GM18868 (cell line): Measurements from ENCODE around the gene KIFC3.
"Not testable (repeated sequence)": the region's sequence is repeated elsewhere in the genome, so short reads cannot be mapped to it uniquely, and the experiment has no call there.

ENCODE experiments used
- ATAC-seq: cut with Tn5 transposase; IDR thresholded peaks from one replicate; pipeline ENCODE4 v1.9.1; 2021; ENCODE audit warnings: mild to moderate bottlenecking, moderate library complexity; ENCODE audit not compliant: unreplicated experiment

The KIFC3 gene

DNA sequence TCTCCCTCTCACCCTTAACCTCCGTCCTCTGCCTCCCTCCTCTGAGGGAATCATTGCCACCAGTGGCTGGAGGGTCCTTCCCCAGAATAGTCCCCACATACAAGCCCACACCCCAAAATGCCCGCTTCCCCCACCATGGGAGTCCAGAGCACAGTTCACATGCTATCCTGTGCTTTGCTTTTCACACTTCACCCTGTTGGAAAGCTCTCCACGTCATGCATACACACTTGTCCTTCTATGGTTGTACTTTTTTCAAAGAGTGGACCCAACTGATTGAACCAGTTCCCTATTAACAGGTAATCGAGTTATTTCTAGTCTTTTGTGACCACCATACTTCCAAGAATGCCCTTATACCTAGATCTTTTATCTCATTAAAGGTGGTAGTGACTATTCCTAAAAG is 23.8 kb upstream of the KIFC3 start:
- no peak for ATAC-seq

DNA sequence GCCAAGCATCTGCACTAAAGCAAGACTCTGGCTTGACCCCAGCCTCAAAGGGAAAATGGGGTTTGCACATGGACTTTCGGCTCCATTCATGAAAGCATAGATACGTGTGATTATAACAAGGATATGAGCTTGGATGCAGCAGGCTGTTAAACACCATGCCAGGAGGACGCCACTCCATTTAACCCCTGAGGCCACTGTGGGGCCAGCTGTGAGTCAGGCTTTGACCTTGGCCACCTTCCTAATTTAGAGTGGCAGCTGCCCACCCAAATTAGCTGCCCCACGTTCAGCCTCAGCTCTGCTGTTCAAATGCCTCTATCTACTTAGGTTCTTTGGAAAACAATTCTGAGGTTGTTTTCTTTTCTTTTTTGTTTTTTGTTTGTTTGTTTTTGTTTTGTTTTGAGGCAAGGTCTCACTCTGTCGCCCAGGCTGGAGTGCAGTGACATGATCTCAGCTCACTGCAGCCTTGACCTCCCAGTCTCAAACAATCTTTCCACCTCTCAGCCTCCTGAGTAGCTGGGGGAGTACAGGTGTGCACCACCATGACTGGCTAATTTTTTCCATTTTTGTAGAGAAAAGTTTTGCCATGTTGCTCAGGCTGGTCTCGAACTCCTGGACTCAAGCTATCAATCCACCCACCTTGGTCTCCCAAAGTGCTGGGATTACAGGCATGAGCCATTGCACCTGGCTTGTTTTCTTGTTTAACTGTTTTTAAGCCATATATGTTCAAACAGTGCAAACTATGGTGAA is 23.2 kb upstream of the KIFC3 start:
- no peak for ATAC-seq

DNA sequence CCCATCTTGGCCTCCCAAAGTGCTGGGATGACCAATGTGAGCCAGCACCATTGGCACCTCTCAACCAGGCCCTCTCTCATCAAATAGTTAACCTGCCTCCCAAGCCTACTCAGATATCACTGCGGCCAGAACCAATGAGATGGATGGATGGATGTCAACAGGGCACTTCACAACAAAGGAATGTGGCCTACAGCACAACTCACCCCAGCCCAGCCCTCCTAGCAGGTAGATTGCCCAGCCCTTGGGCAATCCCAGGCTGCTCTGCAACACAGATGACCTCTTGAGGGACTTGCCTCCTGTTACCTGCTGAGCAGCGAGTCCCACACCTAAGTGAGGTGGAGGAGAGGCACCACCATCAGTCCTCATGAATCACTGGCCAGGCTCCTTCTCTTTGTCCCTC is 22.6 kb upstream of the KIFC3 start:
- no peak for ATAC-seq

DNA sequence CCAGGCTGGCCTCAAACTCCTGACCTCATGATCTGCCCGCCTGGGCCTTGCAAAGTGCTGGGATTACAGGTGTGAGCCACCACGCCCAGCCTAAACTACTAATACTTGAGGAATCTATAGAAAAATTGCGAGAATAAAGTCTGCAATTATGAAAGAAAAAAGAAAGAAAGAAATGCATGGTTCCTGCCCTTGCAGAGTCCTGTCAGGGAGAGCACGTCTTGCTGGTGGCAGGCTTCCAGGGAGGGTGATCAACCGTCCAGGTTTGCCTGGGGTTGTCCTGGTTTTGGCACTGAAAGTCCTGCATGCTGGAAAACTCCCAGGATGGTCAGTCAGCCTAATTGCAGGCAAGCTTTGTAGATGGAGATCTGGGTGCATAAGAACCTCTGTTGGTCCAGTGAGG is 21.5 kb upstream of the KIFC3 start:
- ATAC-seq: no peak

DNA sequence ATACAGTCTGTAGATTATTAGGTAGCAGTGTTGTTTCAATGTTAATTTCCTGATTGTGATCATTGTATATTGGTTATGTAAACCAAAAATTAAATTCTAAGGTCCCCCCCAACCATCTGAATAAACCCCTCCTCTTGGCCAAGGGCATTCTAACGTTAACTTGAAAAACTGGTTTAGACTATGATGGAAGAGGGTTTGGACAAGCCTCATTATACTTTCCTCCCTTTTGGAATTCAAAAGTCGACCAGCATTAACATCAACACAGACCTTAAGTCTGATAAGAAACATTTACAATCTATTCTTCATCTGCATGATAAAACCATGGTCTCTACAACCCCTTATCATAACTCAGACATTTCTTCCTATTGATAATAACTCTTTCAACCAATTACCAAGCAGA is 20.6 kb upstream of the KIFC3 start:
- no peak for ATAC-seq

DNA sequence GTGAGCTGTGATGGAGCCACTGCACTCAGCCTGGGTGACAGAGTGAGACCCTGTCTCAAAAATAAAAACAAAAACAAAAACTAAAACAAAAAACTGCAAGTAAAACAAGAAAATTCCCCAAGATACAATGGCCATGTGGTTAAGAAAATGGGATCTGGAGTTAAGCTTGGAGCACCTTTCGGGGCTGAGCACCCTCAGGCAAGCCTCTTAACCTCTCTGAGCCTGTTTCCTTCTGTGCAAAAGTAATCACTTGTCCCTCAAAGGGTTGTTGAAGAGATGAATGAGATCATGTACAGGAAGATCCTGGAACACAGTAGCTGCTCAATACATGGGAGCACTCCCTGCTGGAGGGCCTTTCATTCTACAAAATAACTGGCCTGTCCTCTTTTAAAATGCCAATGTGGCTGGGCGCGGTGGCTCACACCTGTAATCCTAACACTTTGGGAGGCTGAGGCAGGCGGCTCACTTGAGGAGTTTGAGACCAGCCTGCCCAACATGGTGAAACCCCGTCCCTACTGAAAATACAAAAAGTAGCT is 19.8 kb upstream of the KIFC3 start:
- no peak for ATAC-seq

DNA sequence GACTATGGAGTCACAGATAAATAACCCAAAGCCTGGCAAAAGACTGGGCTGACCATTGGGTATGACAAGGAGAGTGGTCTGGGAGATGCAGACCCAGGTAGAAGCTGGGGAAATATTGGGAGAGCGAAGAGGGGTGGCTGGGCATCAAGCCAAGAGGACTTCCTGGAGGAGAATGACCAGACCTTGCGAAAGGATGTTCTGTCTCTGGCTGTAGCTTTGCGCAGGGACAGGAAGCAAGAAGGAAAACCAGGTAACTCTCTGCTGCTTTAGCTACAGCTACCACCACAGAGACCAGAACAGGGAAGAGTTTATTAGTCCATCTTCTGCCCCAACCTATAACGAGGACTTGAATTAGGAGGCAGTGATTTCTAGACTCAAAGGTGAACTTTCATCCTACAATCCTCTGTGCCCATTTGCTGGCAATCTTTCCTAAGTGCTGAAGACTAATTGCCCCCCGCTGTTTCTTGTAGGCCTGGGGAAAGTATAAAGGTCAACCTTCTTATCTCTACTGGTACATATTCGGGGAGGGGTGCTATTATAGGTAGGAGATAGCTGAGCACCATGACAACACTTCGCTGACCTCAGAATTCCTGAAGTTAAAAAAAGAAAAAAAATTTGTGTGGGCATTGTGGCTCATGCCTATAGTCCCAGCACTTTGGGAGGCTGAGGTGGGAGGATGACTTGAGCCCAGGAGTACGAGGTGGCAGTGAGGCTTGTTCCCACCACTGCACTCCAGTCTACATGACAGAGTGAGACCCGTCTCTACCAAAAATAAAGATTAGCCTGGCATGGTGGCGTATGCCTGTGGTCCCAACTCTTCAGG is 19.1 kb upstream of the KIFC3 start:
- ATAC-seq: no peak

DNA sequence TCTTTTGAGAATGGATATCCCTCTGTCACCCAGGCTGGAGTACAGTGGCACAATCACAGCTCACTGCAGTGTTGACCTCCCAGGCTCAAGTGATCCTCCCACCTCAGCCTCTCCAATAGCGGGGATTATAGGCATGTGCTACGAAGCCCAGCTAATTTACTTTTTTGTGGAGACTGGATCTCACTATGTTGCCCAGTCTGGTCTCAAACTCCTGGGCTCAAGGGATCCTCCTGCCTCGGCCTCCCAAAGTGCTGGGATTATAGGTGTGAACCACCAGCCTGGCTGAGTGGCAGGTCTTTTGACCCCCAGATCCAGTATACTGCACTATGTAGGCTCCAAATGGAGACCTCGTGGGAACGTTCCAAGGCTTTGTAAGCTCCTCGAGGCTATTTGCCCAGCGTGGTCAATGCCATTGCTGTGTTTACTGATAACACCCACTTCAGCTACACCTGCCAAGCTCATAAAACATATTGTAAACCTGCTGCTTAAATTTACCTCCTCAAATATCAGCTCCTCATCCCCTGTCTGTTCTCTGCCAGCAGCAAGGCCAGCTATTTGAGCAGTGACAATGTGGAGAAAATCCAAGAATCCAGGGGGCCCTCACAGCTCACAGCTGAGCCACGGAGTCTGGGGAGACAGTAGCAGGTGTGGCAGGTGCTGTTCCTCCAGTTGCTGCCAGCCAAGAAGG is 16.2 kb upstream of the KIFC3 start:
- ATAC-seq: no peak

DNA sequence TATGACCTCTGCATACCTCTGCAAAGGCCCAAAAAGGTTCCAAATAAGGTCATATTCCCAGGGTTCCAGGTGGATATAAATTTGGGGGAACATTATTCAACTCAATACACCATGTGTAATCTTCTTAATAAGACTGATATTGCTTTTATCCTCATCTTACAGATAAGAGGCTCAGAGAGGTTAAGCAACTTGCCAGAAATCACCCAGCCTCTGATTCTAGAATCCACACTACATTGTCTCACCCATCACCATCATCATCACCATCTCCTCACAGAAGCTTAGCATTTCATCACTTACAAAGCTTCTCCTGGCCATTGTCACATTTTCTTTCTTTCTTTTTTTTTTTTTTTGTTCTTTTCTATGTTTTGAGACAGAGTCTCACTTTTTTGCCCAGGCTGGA is 15.4 kb upstream of the KIFC3 start:
- ATAC-seq: no peak

DNA sequence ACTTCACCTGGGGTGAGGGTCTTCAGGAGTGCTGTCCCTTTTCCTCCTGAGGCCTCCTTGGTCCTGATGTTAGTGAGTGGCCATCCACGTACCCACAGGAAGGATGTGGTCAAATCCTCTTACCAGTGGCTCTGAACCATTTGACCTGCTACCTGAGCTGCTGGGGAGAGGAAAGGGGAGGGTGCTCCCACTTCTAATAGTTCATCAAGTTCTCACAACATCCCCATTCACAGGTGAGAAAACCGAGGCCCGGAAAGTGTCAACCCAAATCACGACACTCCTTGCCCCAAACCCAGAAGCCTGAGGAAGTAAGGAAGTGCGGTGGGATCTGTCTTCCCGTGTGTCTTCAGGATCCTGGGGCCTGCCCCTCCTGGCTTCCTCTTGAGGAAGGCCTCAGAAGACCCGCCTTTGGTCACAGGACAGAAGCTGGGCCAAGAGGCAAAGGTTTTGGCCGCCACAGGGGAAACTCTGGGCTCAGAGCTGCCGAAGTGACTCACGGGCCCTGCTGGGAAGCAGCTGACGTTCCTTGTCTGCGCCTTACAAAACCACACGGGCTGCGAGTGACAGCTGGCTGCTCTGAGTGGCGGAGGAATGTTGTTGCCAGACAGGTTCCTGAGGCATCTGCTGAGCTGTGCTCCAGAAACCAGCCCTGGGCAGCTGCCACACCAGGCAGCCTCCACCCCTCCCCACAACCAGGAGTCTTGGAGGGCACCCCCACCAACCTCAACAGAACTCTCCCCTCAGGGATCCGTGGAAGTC is 13.9 kb upstream of the KIFC3 start:
- no peak for ATAC-seq

DNA sequence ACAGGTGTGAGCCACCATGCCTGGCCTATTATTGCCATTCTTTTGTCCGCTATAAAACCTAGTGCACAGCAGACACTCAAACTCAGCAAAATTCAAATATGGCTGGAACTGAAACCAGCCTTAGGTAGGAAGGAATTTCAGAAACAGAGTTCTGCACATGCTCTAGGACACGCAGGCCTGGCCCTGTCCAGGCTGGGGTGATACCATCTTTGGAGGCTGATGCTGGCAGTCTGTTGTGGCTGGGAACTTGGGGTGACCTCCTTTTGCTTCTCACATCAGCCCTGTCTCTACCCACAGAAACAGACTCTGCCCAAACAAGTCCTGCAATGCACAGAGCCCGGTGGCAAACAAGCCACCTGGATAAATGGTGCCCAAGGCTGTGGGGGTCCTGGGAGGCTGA is 12.6 kb upstream of the KIFC3 start:
- no peak for ATAC-seq

DNA sequence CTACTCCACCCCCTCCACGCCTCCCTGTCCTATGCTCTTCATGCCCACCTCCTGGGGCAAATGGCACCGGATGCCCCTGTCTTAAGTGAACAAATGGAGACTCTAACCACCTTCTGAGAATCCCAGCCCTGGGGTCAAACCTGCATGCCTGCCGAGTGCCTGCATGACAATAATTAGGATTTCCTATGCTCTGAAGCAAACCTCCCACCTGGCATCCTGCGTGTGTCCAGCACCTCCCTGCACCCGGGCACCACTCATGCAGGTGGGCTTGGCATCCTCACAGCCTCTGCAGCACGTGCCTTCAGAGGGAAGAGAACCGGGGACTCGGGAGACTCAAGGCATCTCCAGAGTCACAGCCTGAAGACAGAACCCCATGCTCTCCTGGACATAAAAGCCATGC is 11.2 kb upstream of the KIFC3 start:
- ATAC-seq: no peak

DNA sequence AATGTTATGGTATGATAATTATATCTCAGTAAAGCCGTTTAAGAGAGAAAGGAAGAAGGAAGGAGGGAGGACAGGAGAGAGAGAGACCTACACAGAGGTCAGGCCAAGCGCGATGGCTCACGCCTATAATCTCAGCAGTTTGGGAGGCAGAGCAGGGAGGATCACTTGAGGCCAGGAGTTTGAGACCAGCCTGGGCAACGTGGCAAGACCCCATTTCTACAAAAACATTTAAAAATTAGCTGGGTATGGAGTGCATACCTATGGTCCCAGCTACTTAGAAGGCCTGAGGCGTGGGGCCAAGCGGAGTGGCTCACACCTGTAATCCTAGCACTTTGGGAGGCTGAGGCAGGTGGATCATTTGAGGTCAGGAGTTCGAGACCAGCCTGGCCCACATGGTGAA is 9.0 kb upstream of the KIFC3 start:
- not testable (repeated sequence) for ATAC-seq

DNA sequence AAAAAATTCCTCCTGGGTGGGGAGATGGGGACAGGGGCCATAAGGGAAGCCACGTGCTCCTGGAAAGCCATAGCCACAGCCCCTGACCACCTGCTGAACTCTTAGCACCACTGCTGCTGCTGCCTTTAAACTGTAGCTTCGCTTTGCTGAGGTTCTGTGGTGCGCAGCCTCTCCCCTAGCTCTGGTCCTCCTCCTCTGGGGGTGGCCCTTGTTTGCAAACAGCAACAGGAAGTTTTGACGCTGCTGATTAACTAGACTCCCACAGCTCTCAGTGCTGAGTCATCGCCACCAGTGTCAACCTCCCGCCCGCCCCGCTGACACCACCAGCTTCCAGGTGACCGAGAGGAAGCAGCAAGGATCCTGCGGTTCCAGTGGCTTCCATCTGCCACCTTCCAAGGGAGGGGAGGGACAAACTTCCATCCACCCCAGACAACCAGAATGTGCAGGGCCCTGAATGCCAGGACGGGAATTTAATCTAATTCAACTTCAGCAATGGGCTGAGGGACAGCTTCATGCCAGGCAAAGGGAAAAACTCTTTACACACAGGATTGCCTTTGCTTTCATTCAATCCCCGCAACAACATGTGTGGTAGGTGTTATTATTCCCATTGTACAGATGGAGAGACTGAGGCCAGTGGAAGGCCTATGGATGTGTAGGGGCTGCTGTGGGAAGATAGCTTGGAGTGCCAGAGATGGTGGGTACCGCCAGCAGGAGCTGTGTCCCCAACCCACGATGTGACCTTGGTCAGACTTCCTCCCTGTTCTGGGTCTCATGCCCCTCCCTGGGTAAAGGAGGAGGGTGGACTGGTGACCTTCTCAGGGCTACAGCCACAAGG is 8.1 kb upstream of the KIFC3 start:
- peak; percentile 98 for ATAC-seq

DNA sequence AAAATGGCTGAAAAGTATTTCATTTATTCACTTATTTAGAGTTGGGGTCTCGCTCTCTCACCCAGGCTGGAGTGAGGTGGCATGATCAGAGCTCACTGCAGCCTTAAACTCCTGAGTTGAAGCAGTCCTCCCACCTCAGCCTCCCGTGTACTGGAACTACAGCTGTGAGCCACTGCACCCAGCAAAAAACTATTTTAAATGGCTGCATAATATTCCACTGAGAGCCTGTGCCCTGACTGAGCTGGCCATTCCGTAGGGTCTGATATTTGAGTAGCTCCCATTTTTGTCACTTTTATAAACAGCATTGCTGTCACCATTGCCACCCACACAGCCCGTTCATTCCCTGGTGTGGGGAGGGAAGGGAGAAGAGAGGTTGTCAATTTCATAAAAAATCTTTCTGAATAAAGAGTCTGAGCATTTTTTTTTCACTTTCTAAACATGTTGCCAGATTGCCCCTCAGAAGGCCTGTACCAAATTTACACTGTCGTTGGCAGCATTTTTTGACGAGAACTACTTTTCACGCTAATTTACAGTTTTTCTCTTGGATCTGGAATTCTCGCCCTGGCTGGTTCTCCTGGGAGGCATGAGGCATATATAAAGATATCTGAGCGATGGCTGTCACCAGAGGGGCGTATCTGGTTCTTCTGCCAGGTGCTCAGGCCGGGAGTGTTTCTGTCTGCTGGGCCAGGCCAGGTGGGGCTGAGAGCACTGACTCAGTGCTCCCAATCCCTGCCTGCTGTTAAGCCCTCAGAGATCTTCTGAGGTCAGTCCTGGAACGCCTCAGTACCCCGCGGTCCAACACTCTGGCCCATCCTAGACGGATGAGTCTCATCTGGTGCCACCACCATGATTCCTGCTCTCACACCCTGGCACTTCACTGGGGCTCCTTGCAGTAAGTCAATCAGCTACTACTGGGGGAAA is 7.2 kb upstream of the KIFC3 start:
- peak; percentile 23 for ATAC-seq

DNA sequence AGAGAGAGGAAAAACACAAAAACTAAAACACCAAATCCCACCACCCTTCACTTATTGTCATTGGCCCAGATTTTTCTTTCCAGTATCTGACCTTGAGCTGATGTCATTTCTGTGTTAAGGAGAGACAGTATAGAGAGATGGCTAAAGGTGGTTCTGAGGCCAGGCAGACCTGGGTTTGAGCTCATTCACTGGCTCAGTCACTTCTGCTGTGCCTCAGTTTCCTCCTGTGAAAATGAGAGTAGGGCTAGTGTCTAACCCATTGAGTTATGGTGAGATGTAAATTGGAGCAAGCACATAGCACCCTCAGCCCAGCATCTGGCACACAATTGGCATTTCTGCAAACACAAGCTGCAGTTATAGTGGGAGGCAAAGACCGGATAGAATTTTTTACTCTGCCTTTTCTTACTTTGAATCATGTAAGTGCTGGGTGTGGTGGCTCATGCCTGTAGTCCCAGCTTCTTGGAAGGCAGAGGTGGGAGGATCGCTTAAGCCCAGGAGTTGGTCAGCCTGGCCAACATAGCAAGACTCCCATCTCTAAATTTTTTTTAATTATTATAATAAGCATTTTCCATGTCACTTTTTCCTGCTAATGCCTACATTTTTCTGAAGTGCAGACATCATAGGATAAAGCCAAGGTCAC is 6.4 kb upstream of the KIFC3 start:
- no peak for ATAC-seq

DNA sequence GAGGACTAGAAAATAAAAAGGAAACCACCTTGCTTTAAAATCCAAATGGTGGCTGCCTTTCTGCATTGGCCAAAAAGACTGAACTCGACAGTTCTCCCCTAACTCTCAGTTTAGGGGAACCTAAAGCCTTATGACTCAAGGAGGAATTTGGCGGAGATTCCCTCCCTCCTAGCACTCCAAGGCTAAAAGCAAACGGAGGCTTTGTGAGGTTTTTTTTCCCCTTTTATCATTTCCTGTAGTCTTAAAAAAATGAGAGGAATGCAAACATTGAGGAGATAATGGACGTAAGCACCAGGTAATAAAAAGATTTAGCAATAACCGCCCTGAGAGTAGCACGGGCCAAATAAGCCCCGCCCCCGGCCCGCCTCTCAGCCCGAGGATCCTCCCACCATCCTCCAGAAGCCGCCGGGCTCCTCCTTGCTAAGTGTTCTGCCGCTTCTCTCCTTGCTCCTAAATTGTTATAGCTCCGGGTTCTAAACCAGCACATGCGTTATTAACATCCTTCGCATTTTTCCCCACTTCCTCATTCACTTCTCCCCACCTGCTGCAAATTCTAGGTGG is 5.8 kb upstream of the KIFC3 start:
- ATAC-seq: no peak
